Liver (tissue), 9 donors: Measurements from ENCODE around the gene GJC1. TPM values are rescaled to one million over a fixed set of nuclear protein-coding genes. Genes with fewer than 3 reads are reported as not detected.

Experiments used
- DNase-seq: peaks from one replicate; pipeline ENCODE4 v3.0.0-alpha.2; 2017; ENCODE audit warnings: low spot score
- H3K27ac ChIP-seq, 2 donors: one replicate each; pipeline ENCODE4 v1.7.0; 2013; ENCODE audit warnings: inconsistent platforms in 2 of 2, low read length in 2 of 2, control low read depth in 1 of 2, low read depth in 1 of 2, mild to moderate bottlenecking in 1 of 2
- H3K27me3 ChIP-seq, 4 donors: one replicate each; pipeline versions ENCODE4 v1.6.1 to v1.7.0; 2013; ENCODE audit warnings: low read length in 3 of 4, inconsistent platforms in 1 of 4, mild to moderate bottlenecking in 1 of 4, moderate library complexity in 1 of 4; ENCODE audit not compliant: control insufficient read depth in 4 of 4, insufficient read depth in 4 of 4
- H3K36me3 ChIP-seq, 4 donors: one replicate each; pipeline versions ENCODE4 v1.6.1 to v1.7.0; 2013; ENCODE audit warnings: low read length in 3 of 4, mild to moderate bottlenecking in 3 of 4, low read depth in 1 of 4, moderate library complexity in 1 of 4; ENCODE audit not compliant: control insufficient read depth in 4 of 4, insufficient read depth in 3 of 4
- H3K4me1 ChIP-seq, 4 donors: one replicate each; pipeline versions ENCODE4 v1.6.1 to v1.7.0; 2013; ENCODE audit warnings: low read length in 3 of 4, mild to moderate bottlenecking in 3 of 4, moderate library complexity in 1 of 4; ENCODE audit not compliant: control insufficient read depth in 4 of 4, insufficient read depth in 4 of 4
- H3K4me3 ChIP-seq, 3 donors: one replicate each; pipeline versions ENCODE4 v1.6.1 to v1.7.0; 2013; ENCODE audit warnings: low read length in 3 of 3, control low read depth in 1 of 3, low read depth in 1 of 3, mild to moderate bottlenecking in 1 of 3
- H3K9ac ChIP-seq, 2 donors: one replicate each; pipeline ENCODE4 v1.7.0; 2013; ENCODE audit warnings: low read length in 2 of 2, mild to moderate bottlenecking in 2 of 2, moderate library complexity in 2 of 2, control low read depth in 1 of 2, low read depth in 1 of 2
- H3K9me3 ChIP-seq, 4 donors: one replicate each; pipeline versions ENCODE4 v1.6.1 to v1.7.0; 2013; ENCODE audit warnings: low read length in 3 of 4; ENCODE audit not compliant: control insufficient read depth in 4 of 4
- ATF3 ChIP-seq: IDR thresholded peaks from 2 replicates; pipeline ENCODE4 v1.6.1; 2016; ENCODE audit warnings: antibody characterized with exemption
- EGR1 ChIP-seq, 2 donors: IDR thresholded peaks; 2 replicates each; pipeline ENCODE4 v1.6.1; 2016 to 2018; ENCODE audit warnings: antibody characterized with exemption in 2 of 2, low read depth in 2 of 2
- FOXA1 ChIP-seq: IDR thresholded peaks from 2 replicates; pipeline ENCODE4 v1.6.1; 2016; ENCODE audit warnings: antibody characterized with exemption
- GABPA ChIP-seq, 2 donors: IDR thresholded peaks in 1 of 2; conservative IDR thresholded peaks in 1 of 2; 2 replicates each; pipeline ENCODE4 v1.6.1; 2016; ENCODE audit warnings: antibody characterized with exemption in 2 of 2, mild to moderate bottlenecking in 1 of 2, moderate library complexity in 1 of 2
- HNF4A ChIP-seq, 2 donors: conservative IDR thresholded peaks; 2 replicates each; pipeline ENCODE4 v1.6.1; 2016; ENCODE audit warnings: antibody characterized with exemption in 2 of 2, mild to moderate bottlenecking in 2 of 2
- HNF4G ChIP-seq: IDR thresholded peaks from 2 replicates; pipeline ENCODE4 v1.6.1; 2016; ENCODE audit warnings: antibody characterized with exemption
- JUND ChIP-seq, 2 donors: IDR thresholded peaks; 2 replicates each; pipeline ENCODE4 v1.6.1; 2016; ENCODE audit warnings: antibody characterized with exemption in 2 of 2
- NR2F2 ChIP-seq: IDR thresholded peaks from 2 replicates; pipeline ENCODE4 v1.6.1; 2016; ENCODE audit warnings: antibody characterized with exemption
- RAD21 ChIP-seq, 2 donors: IDR thresholded peaks; 2 replicates each; pipeline ENCODE4 v1.6.1; 2016; ENCODE audit warnings: antibody characterized with exemption in 2 of 2, mild to moderate bottlenecking in 2 of 2
- REST ChIP-seq: IDR thresholded peaks from 2 replicates; pipeline ENCODE4 v1.6.1; 2016; ENCODE audit warnings: antibody characterized with exemption, mild to moderate bottlenecking
- RXRA ChIP-seq, 2 donors: IDR thresholded peaks; 2 replicates each; pipeline ENCODE4 v1.6.1; 2017 to 2018; ENCODE audit warnings: antibody characterized with exemption in 2 of 2, mild to moderate bottlenecking in 1 of 2
- TAF1 ChIP-seq: conservative IDR thresholded peaks from 2 replicates; pipeline ENCODE4 v1.6.1; 2016; ENCODE audit warnings: antibody characterized with exemption, mild to moderate bottlenecking
- YY1 ChIP-seq: IDR thresholded peaks from 2 replicates; pipeline ENCODE4 v1.6.1; 2016; ENCODE audit warnings: antibody characterized with exemption, mild to moderate bottlenecking
- WGBS: extraction: QIAGEN DNeasy Blood & Tissue Kit; methylation state at CpG from one replicate; pipeline ENCODE4 v1.1.7; 2013; 5-methylcytosine and 5-hydroxymethylcytosine counted together
- polyA plus RNA-seq, 2 donors: library from polyadenylated mRNA; stranded (reverse) in 1 of 2; unstranded in 1 of 2; fragments of 200-250 nt in 1 of 2; fragments of >200 nt in 1 of 2; fragmentation: Nextera tagmentation in 1 of 2; extraction: Ambion mirVana in 1 of 2; gene quantifications; one replicate each; pipeline versions ENCODE4 v1.2.1 to v1.2.3, GENCODE V29; 2013 to 2015
- total RNA-seq, 2 donors: library from RNA; depleted of rRNA; stranded (reverse); fragments of >200 nt; gene quantifications; one replicate each; pipeline ENCODE4 v1.2.3, GENCODE V29; 2014
- TF ChIP-seq, protein P1 (sequence below): IDR thresholded peaks from 2 replicates; pipeline ENCODE4 v1.6.1; 2016; ENCODE audit warnings: antibody characterized with exemption
- TF ChIP-seq, protein P2 (sequence below): fragments of 150-350 bp; IDR thresholded peaks from 2 replicates; pipeline ENCODE4 v1.5.1; 2017; ENCODE audit warnings: improper control_type of control experiment, low read depth, low read length; ENCODE audit not compliant: missing input control
- donor health status: healthy.
- donor health status: healthy.
- donor health status: healthy.
- donor health status: healthy.
- donor health status: healthy.

The GJC1 gene
- total and polyA plus RNA-seq, 4 donors: 0.17 to 1.4 (median 0.77) TPM

DNA sequence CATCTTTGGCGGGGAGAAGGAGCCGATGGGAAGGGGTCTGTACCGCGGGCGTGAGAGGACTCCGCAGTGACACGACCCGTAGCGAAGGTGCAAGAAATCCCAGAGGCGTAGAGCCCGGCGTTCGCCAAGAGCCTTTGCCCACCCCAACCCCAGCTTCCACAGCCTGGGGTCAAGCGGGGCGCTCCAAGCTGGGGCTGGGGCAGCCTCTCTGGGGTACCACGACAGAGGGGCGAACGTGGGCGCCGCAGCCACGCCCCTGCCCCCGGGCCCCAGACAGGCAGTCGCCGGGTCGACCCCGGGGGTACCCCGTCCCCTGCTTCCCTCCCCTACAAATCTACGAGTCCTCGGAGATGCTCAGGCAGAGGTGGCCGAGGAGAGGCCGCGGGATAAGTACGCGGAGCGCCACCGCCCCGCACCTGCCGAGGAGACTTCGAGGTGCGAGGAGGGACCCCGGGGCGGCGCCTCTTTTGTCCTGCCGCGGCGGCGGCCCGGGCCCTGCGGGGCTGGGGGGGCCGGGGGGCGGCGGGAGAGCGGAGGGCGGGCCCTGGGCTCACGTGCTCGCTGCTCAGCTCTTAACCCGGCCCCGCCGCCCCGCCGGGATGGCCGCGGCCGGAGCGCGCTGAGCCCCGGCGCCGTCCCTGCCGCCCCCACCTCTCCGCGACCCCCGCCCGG lies 71.5 kb downstream of the GJC1 start, which contains the start of gene ADAM11:
Gene ADAM11, plus strand, starts transcription at position 575 of the 672 bp plus-strand sequence. CDS start 212 bp downstream, outside the sequence.
- peaks cover 3 to 10% (median 4%) of the 10 kb centered on the region in 4 donors for H3K4me1 ChIP-seq
- no peak within 1 kb of the TSS for H3K27ac ChIP-seq
- peak within 1 kb of the TSS in 1 of 3 donors; percentile 59 for H3K4me3 ChIP-seq
- H3K9me3 ChIP-seq: no peaks in the 10 kb centered on the region
- TF ChIP-seq YY1 (no peak), EGR1 (IDR thresholded peaks at IDR 0.05; ENCODE audit: low read depth in 2 of 2) (no peak), RXRA (IDR thresholded peaks at IDR 0.05) (no peak), ATF3 (no peak), HNF4G (no peak), NR2F2 (no peak), REST (no peak), RAD21 (IDR thresholded peaks at IDR 0.05) (no peak), FOXA1 (no peak), HNF4A (conservative IDR thresholded peaks at IDR 0.05) (no peak), GABPA (IDR thresholded peaks at IDR 0.05 in 1 of 2, conservative IDR thresholded peaks at IDR 0.05 in 1 of 2) (no peak), JUND (IDR thresholded peaks at IDR 0.05) (no peak)
- TF ChIP-seq, protein P1, sequence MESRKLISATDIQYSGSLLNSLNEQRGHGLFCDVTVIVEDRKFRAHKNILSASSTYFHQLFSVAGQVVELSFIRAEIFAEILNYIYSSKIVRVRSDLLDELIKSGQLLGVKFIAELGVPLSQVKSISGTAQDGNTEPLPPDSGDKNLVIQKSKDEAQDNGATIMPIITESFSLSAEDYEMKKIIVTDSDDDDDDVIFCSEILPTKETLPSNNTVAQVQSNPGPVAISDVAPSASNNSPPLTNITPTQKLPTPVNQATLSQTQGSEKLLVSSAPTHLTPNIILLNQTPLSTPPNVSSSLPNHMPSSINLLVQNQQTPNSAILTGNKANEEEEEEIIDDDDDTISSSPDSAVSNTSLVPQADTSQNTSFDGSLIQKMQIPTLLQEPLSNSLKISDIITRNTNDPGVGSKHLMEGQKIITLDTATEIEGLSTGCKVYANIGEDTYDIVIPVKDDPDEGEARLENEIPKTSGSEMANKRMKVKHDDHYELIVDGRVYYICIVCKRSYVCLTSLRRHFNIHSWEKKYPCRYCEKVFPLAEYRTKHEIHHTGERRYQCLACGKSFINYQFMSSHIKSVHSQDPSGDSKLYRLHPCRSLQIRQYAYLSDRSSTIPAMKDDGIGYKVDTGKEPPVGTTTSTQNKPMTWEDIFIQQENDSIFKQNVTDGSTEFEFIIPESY: no peak
- no peak within 1 kb of the TSS for H3K9ac ChIP-seq
- no peak for DNase-seq
- 6% methylated on average over 74 of the region's 74 CpGs for WGBS
- no peaks in the 10 kb centered on the region for H3K36me3 ChIP-seq
- H3K27me3 ChIP-seq: peaks cover 0 to 7% (median 2%) of the 10 kb centered on the region in 4 donors

GRCh38 chr17:44757918-44758413 lies 72.1 kb downstream of the GJC1 start:
- 35% methylated on average over 5 of the region's 5 CpGs for WGBS
- Histone ChIP-seq H3K27ac (no peak overlapping the region), H3K36me3 (no peaks in the 10 kb centered on the region), H3K4me1 (peaks cover 3 to 10% (median 4%) of the 10 kb centered on the region in 4 donors), H3K9me3 (no peaks in the 10 kb centered on the region), H3K9ac (no peak overlapping the region), H3K4me3 (no peak overlapping the region), H3K27me3 (peaks cover 0 to 7% (median 2%) of the 10 kb centered on the region in 4 donors)
- TF ChIP-seq YY1: no peak
- TF ChIP-seq HNF4A (conservative IDR thresholded peaks at IDR 0.05): no peak
- TF ChIP-seq, protein P2, sequence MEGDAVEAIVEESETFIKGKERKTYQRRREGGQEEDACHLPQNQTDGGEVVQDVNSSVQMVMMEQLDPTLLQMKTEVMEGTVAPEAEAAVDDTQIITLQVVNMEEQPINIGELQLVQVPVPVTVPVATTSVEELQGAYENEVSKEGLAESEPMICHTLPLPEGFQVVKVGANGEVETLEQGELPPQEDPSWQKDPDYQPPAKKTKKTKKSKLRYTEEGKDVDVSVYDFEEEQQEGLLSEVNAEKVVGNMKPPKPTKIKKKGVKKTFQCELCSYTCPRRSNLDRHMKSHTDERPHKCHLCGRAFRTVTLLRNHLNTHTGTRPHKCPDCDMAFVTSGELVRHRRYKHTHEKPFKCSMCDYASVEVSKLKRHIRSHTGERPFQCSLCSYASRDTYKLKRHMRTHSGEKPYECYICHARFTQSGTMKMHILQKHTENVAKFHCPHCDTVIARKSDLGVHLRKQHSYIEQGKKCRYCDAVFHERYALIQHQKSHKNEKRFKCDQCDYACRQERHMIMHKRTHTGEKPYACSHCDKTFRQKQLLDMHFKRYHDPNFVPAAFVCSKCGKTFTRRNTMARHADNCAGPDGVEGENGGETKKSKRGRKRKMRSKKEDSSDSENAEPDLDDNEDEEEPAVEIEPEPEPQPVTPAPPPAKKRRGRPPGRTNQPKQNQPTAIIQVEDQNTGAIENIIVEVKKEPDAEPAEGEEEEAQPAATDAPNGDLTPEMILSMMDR: no peak
- no peak for TF ChIP-seq JUND (IDR thresholded peaks at IDR 0.05)
- no peak for TF ChIP-seq TAF1
- DNase-seq: no peak
